HepG2 (cell line): ENCODE data around the gene SCNM1. TPM values are rescaled to one million over a fixed set of nuclear protein-coding genes. Genes with fewer than 3 reads are reported as not detected.

ENCODE experiments used
- BHLHE40 ChIP-seq: IDR thresholded peaks from 2 replicates; pipeline ENCODE4 v1.6.1; 2011; ENCODE audit warnings: low read length, improper control_type of control experiment
- FOXA3 ChIP-seq: IDR thresholded peaks from 2 replicates; pipeline ENCODE4 v1.6.1; 2016; ENCODE audit warnings: missing genetic modification reagents, missing compliant biosample characterization
- FOXM1 ChIP-seq: sonication (generic); formaldehyde crosslinking; IDR thresholded peaks from 2 replicates; pipeline ENCODE4 v1.5.0; 2020; ENCODE audit warnings: missing genetic modification reagents
- GZF1 ChIP-seq: sonication (generic); formaldehyde crosslinking; IDR thresholded peaks from 2 replicates; pipeline ENCODE4 v1.5.1; 2020; ENCODE audit warnings: mild to moderate bottlenecking, missing genetic modification reagents
- HMG20B ChIP-seq: conservative IDR thresholded peaks from 2 replicates; pipeline ENCODE4 v1.6.1; 2016; ENCODE audit warnings: missing genetic modification reagents, missing compliant biosample characterization
- HNF4G ChIP-seq, 2 experiments: sonication (generic) in 1 of 2; formaldehyde crosslinking in 1 of 2; IDR thresholded peaks; 2 replicates each; pipeline versions ENCODE4 v1.4.0 to v1.6.1; 2011 to 2020; ENCODE audit warnings: borderline replicate concordance in 2 of 2, low read depth in 2 of 2, mild to moderate bottlenecking in 2 of 2, low read length in 1 of 2, missing genetic modification reagents in 1 of 2, moderate library complexity in 1 of 2
- MBNL3 ChIP-seq: fragments of 250-450 bp; sonication (Bioruptor Pico); conservative IDR thresholded peaks from 2 replicates; pipeline ENCODE4 v1.8.0; 2022; ENCODE audit warnings: mild to moderate bottlenecking, inconsistent platforms
- MEF2D ChIP-seq: sonication (generic); formaldehyde crosslinking; IDR thresholded peaks from 2 replicates; pipeline ENCODE4 v1.5.1; 2020; ENCODE audit warnings: mild to moderate bottlenecking, missing genetic modification reagents
- NR1H2 ChIP-seq: sonication (generic); formaldehyde crosslinking; IDR thresholded peaks from 2 replicates; pipeline ENCODE4 v1.8.1; 2022; ENCODE audit warnings: low read depth, missing genetic modification reagents, borderline replicate concordance
- RBAK ChIP-seq: sonication (generic); formaldehyde crosslinking; IDR thresholded peaks from 2 replicates; pipeline ENCODE4 v1.5.1; 2020; ENCODE audit warnings: mild to moderate bottlenecking, missing genetic modification reagents
- SOX6 ChIP-seq, 2 experiments: fragments of 450-650 bp in 1 of 2; sonication (generic) in 1 of 2; formaldehyde crosslinking in 1 of 2; IDR thresholded peaks; 2 replicates each; pipeline versions ENCODE4 v1.4.0 to v1.6.1; 2017 to 2020; ENCODE audit warnings: antibody characterized with exemption in 1 of 2, mild to moderate bottlenecking in 1 of 2, missing genetic modification reagents in 1 of 2
- SP5 ChIP-seq: IDR thresholded peaks from 2 replicates; pipeline ENCODE4 v1.6.1; 2016; ENCODE audit warnings: low read depth, borderline replicate concordance
- ZMYM3 ChIP-seq: sonication (generic); formaldehyde crosslinking; IDR thresholded peaks from 2 replicates; pipeline ENCODE4 v1.5.1; 2020; ENCODE audit warnings: mild to moderate bottlenecking, missing genetic modification reagents
- ZNF446 ChIP-seq: sonication (generic); formaldehyde crosslinking; IDR thresholded peaks from 2 replicates; pipeline ENCODE4 v1.5.0; 2020; ENCODE audit warnings: mild to moderate bottlenecking, missing genetic modification reagents
- ZNF501 ChIP-seq: sonication (generic); formaldehyde crosslinking; IDR thresholded peaks from 2 replicates; pipeline ENCODE4 v1.5.1; 2020; ENCODE audit warnings: mild to moderate bottlenecking, moderate library complexity, missing genetic modification reagents
- ZNF543 ChIP-seq: sonication (generic); formaldehyde crosslinking; IDR thresholded peaks from 2 replicates; pipeline ENCODE4 v1.4.0; 2020; ENCODE audit warnings: mild to moderate bottlenecking, missing genetic modification reagents
- ZNF768 ChIP-seq: sonication (generic); formaldehyde crosslinking; IDR thresholded peaks from 2 replicates; pipeline ENCODE4 v1.4.0; 2020; ENCODE audit warnings: missing genetic modification reagents
- polyA plus RNA-seq, 8 experiments: library from polyadenylated mRNA; depleted of rRNA in 3 of 8; stranded (reverse) in 7 of 8; unstranded in 1 of 8; fragments of >200 nt; fragmentation: Illumina TruSeq in 4 of 8; extraction: Trizol in 4 of 8; gene quantifications; 2 replicates each; pipeline versions ENCODE4 v1.2.1 to v1.2.3, GENCODE V29; 2011 to 2016; ENCODE audit warnings: low read depth in 4 of 8, missing spikeins in 1 of 8, mixed read lengths in 1 of 8; ENCODE audit not compliant: insufficient read depth in 1 of 8
- total RNA-seq, 5 experiments: library from RNA; depleted of rRNA; stranded (reverse); fragments of >200 nt; fragmentation: Illumina TruSeq; extraction: Trizol; gene quantifications; 2 replicates each; pipeline ENCODE4 v1.2.3, GENCODE V29; 2016; ENCODE audit warnings: low read depth in 1 of 5
- TF ChIP-seq, protein P1 (sequence below): sonication (generic); formaldehyde crosslinking; IDR thresholded peaks from 2 replicates; pipeline ENCODE4 v1.5.1; 2020; ENCODE audit warnings: missing genetic modification reagents, mild to moderate bottlenecking, borderline replicate concordance
- TF ChIP-seq, protein P2 (sequence below): sonication (generic); formaldehyde crosslinking; IDR thresholded peaks from 2 replicates; pipeline ENCODE4 v1.9.0; 2021; ENCODE audit warnings: missing genetic modification reagents, borderline replicate concordance
- TF ChIP-seq, protein P3 (sequence below): sonication (generic); formaldehyde crosslinking; IDR thresholded peaks from 2 replicates; pipeline ENCODE4 v1.5.0; 2020; ENCODE audit warnings: missing genetic modification reagents
- TF ChIP-seq, protein P4 (sequence below): IDR thresholded peaks from 2 replicates; pipeline ENCODE4 v1.6.1; 2012; ENCODE audit warnings: inconsistent platforms

Gene SCNM1
- total and polyA plus RNA-seq, 2 of the 13 experiments (the other 11 are each of a cell fraction or from before 2014, with no cell fraction given) = 16.3 to 31.5 TPM

DNA sequence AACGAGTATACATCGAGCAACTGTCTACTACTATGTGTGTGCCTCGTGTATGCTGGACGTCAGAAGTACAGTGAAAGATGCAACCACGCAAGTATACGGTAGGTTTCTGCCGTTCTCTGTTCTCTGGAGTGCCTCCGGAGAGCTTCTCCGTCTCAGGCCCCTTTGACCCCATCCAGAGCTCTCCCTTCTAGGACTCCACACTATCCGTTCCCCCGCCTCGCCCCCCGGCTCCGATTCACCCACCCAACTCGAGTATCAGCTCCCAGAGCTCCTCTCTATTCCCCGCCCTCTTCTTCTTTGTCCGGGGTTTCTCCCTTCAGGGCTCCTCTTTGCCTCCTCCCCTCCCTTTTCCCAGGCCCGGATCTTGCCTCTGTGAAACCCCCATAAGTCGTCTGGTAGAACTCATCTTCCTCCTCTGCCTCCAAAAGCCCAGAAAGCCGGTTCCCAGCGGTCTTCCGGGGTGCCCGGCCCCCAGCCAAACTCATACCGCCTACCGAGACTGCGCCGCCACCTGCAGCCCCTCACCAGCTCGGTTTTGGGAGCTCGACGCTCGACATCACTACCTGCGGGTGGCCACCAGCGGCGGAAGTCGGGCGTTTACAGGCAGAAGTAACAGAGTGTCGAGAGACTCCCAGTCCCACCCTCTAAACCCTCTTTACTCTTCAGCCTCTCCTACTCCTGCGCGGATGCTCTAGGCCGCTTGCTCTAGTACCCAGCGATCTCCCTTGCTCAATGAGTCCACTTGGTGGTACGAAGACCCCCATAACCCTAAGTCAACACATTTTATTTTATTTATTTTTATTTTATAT is 23.9 kb downstream of the SCNM1 start, which contains the start of gene VPS72 (continued):
- TF ChIP-seq, protein P1, sequence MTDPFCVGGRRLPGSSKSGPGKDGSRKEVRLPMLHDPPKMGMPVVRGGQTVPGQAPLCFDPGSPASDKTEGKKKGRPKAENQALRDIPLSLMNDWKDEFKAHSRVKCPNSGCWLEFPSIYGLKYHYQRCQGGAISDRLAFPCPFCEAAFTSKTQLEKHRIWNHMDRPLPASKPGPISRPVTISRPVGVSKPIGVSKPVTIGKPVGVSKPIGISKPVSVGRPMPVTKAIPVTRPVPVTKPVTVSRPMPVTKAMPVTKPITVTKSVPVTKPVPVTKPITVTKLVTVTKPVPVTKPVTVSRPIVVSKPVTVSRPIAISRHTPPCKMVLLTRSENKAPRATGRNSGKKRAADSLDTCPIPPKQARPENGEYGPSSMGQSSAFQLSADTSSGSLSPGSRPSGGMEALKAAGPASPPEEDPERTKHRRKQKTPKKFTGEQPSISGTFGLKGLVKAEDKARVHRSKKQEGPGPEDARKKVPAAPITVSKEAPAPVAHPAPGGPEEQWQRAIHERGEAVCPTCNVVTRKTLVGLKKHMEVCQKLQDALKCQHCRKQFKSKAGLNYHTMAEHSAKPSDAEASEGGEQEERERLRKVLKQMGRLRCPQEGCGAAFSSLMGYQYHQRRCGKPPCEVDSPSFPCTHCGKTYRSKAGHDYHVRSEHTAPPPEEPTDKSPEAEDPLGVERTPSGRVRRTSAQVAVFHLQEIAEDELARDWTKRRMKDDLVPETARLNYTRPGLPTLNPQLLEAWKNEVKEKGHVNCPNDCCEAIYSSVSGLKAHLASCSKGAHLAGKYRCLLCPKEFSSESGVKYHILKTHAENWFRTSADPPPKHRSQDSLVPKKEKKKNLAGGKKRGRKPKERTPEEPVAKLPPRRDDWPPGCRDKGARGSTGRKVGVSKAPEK (CRISPR knock-in tag) = no peak
- TF ChIP-seq GZF1 (CRISPR knock-in tag) = 0 out of 2 replicates have a peak, but pooled peaks have one; percentile 44
- 0 out of 2 replicates have a peak, but pooled peaks have one; percentile 45 for TF ChIP-seq HMG20B
- TF ChIP-seq ZNF446 (CRISPR knock-in tag) = no peak
- TF ChIP-seq MBNL3 (CRISPR knock-in tag) = no peak
- TF ChIP-seq SOX6 (IDR thresholded peaks at IDR 0.05) = no peak
- TF ChIP-seq SOX6 (CRISPR knock-in tag; IDR thresholded peaks at IDR 0.05) = peak; percentile 68
- TF ChIP-seq SP5 (CRISPR knock-in tag) = peak; percentile 70
- TF ChIP-seq, protein P2, sequence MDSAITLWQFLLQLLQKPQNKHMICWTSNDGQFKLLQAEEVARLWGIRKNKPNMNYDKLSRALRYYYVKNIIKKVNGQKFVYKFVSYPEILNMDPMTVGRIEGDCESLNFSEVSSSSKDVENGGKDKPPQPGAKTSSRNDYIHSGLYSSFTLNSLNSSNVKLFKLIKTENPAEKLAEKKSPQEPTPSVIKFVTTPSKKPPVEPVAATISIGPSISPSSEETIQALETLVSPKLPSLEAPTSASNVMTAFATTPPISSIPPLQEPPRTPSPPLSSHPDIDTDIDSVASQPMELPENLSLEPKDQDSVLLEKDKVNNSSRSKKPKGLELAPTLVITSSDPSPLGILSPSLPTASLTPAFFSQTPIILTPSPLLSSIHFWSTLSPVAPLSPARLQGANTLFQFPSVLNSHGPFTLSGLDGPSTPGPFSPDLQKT (CRISPR knock-in tag) = peak; percentile 67; the same call in 1 of the 2 replicates
- TF ChIP-seq, protein P3, sequence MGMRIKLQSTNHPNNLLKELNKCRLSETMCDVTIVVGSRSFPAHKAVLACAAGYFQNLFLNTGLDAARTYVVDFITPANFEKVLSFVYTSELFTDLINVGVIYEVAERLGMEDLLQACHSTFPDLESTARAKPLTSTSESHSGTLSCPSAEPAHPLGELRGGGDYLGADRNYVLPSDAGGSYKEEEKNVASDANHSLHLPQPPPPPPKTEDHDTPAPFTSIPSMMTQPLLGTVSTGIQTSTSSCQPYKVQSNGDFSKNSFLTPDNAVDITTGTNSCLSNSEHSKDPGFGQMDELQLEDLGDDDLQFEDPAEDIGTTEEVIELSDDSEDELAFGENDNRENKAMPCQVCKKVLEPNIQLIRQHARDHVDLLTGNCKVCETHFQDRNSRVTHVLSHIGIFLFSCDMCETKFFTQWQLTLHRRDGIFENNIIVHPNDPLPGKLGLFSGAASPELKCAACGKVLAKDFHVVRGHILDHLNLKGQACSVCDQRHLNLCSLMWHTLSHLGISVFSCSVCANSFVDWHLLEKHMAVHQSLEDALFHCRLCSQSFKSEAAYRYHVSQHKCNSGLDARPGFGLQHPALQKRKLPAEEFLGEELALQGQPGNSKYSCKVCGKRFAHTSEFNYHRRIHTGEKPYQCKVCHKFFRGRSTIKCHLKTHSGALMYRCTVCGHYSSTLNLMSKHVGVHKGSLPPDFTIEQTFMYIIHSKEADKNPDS (CRISPR knock-in tag) = no peak
- TF ChIP-seq BHLHE40 = no peak
- TF ChIP-seq MEF2D (CRISPR knock-in tag) = no peak
- no peak for TF ChIP-seq FOXM1 (CRISPR knock-in tag)
- no peak for TF ChIP-seq NR1H2 (CRISPR knock-in tag)
- TF ChIP-seq RBAK (CRISPR knock-in tag) = no peak
- TF ChIP-seq, protein P4, sequence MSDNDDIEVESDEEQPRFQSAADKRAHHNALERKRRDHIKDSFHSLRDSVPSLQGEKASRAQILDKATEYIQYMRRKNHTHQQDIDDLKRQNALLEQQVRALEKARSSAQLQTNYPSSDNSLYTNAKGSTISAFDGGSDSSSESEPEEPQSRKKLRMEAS = peak; percentile 36
- no peak; the same call in 1 of the 2 replicates for TF ChIP-seq HNF4G (IDR thresholded peaks at IDR 0.05; ENCODE audit: borderline replicate concordance, low read depth, low read length)
- TF ChIP-seq HNF4G (CRISPR knock-in tag; IDR thresholded peaks at IDR 0.05; ENCODE audit: borderline replicate concordance, low read depth) = no peak
- TF ChIP-seq ZNF768 (CRISPR knock-in tag) = peak; percentile 61; the same call in 1 of the 2 replicates
- TF ChIP-seq FOXA3 (CRISPR knock-in tag) = peak; percentile 67
- peak; percentile 74; the same call in 1 of the 2 replicates for TF ChIP-seq ZMYM3 (CRISPR knock-in tag)
- TF ChIP-seq ZNF501 (CRISPR knock-in tag) = peak; percentile 81
- TF ChIP-seq ZNF543 (CRISPR knock-in tag) = peak; percentile 42; the same call in 1 of the 2 replicates
